HEK293 (cell line): ENCODE results near the gene ARAP1.

Experiments
- CTCF ChIA-PET: fragments of 350-600 bp; formaldehyde crosslinking; extraction: SDS; loops from one replicate; lab custom pipeline; 2021; ENCODE audit warnings: antibody characterized with exemption; lab: Yijun Ruan, JAX
- POLR2A ChIA-PET: fragments of 300-600 bp; formaldehyde crosslinking; extraction: SDS; loops from one replicate; lab custom pipeline; 2020; ENCODE audit warnings: antibody characterized with exemption, inconsistent platforms; lab: Yijun Ruan, JAX
- H3K27ac ChIP-seq: fragments of 200-500 bp; sonication (Bioruptor generic); 2 replicates; pipeline ENCODE4 v1.5.1; 2014; ENCODE audit warnings: low read depth, low read length, control low read depth, inconsistent platforms; ENCODE audit errors: extremely low read depth
- H3K36me3 ChIP-seq, 2 experiments: fragments of 200-500 bp in 1 of 2; sonication (Bioruptor generic) in 1 of 2; 1 replicate in 1 of 2; 2 replicates in 1 of 2; pipeline ENCODE4 v1.5.1; 2014 to 2017; ENCODE audit warnings: inconsistent platforms in 2 of 2, low read length in 2 of 2; ENCODE audit not compliant: control insufficient read depth in 2 of 2, insufficient read depth in 1 of 2
- H3K4me1 ChIP-seq: fragments of 200-500 bp; sonication (Bioruptor generic); 2 replicates; pipeline ENCODE4 v1.5.1; 2014; ENCODE audit warnings: mild to moderate bottlenecking, low read length, inconsistent platforms; ENCODE audit not compliant: control insufficient read depth, insufficient read depth
- H3K4me3 ChIP-seq: 2 replicates; pipeline ENCODE4 v1.5.1; 2011; ENCODE audit warnings: low read depth, mild to moderate bottlenecking, control low read depth, low read length, moderate library complexity
- H3K9me3 ChIP-seq: fragments of 200-500 bp; sonication (Bioruptor generic); 2 replicates; pipeline ENCODE4 v1.5.1; 2014; ENCODE audit warnings: low read depth, low read length, inconsistent platforms; ENCODE audit not compliant: control insufficient read depth, insufficient read depth
- OSR2 ChIP-seq: fragments of 450-650 bp; formaldehyde crosslinking; IDR thresholded peaks from 2 replicates; pipeline ENCODE4 v1.5.1; 2016; ENCODE audit warnings: missing biosample characterization, missing genetic modification characterization
- SCRT1 ChIP-seq: fragments of 450-650 bp; formaldehyde crosslinking; IDR thresholded peaks from 2 replicates; pipeline ENCODE4 v1.5.1; 2016; ENCODE audit warnings: missing biosample characterization, missing genetic modification characterization, borderline replicate concordance
- ZBTB21 ChIP-seq: fragments of 450-650 bp; formaldehyde crosslinking; IDR thresholded peaks from 2 replicates; pipeline ENCODE4 v1.5.1; 2017; ENCODE audit warnings: missing biosample characterization, missing genetic modification characterization
- ZBTB8A ChIP-seq: fragments of 450-650 bp; formaldehyde crosslinking; IDR thresholded peaks from 2 replicates; pipeline ENCODE4 v1.5.1; 2016; ENCODE audit warnings: missing biosample characterization, missing genetic modification characterization
- ZEB2 ChIP-seq: fragments of 450-650 bp; formaldehyde crosslinking; IDR thresholded peaks from 2 replicates; pipeline ENCODE4 v1.5.1; 2016; ENCODE audit warnings: missing biosample characterization, missing genetic modification characterization
- ZNF112 ChIP-seq: fragments of 450-650 bp; formaldehyde crosslinking; IDR thresholded peaks from 2 replicates; pipeline ENCODE4 v1.5.0; 2017; ENCODE audit warnings: missing biosample characterization, missing genetic modification characterization
- ZNF211 ChIP-seq: fragments of 450-650 bp; formaldehyde crosslinking; IDR thresholded peaks from 2 replicates; pipeline ENCODE4 v1.5.1; 2016; ENCODE audit warnings: low read depth, missing biosample characterization, missing genetic modification characterization
- ZNF24 ChIP-seq: fragments of 450-650 bp; formaldehyde crosslinking; IDR thresholded peaks from 2 replicates; pipeline ENCODE4 v1.5.1; 2016; ENCODE audit warnings: missing biosample characterization, missing genetic modification characterization
- ZNF248 ChIP-seq: fragments of 450-650 bp; formaldehyde crosslinking; IDR thresholded peaks from 2 replicates; pipeline ENCODE4 v1.5.1; 2017; ENCODE audit warnings: missing biosample characterization, missing genetic modification characterization
- ZNF274 ChIP-seq, 2 experiments: fragments of 200-500 bp in 1 of 2; fragments of 450-650 bp in 1 of 2; sonication (Bioruptor generic) in 1 of 2; formaldehyde crosslinking in 1 of 2; IDR thresholded peaks; 2 replicates each; pipeline versions ENCODE4 v1.5.1 to v1.6.1; 2014 to 2016; ENCODE audit warnings: borderline replicate concordance in 1 of 2, inconsistent platforms in 1 of 2, low read length in 1 of 2, missing biosample characterization in 1 of 2, missing genetic modification characterization in 1 of 2
- ZNF341 ChIP-seq: fragments of 450-650 bp; formaldehyde crosslinking; IDR thresholded peaks from 2 replicates; pipeline ENCODE4; 2016; ENCODE audit warnings: low read depth, missing biosample characterization, missing genetic modification characterization
- ZNF416 ChIP-seq: fragments of 450-650 bp; formaldehyde crosslinking; IDR thresholded peaks from 2 replicates; pipeline ENCODE4 v1.5.1; 2016; ENCODE audit warnings: missing biosample characterization, missing genetic modification characterization
- ZNF549 ChIP-seq: fragments of 450-650 bp; IDR thresholded peaks from 2 replicates; pipeline ENCODE4 v1.5.1; 2018; ENCODE audit warnings: missing biosample characterization, missing genetic modification characterization, mild to moderate bottlenecking, inconsistent platforms, moderate library complexity
- ZNF560 ChIP-seq: fragments of 450-650 bp; formaldehyde crosslinking; IDR thresholded peaks from 2 replicates; pipeline ENCODE4 v1.5.1; 2017; ENCODE audit warnings: missing biosample characterization, missing genetic modification characterization, borderline replicate concordance
- ZNF585B ChIP-seq: fragments of 450-650 bp; formaldehyde crosslinking; IDR thresholded peaks from 2 replicates; pipeline ENCODE4 v1.5.1; 2016; ENCODE audit warnings: missing biosample characterization, missing genetic modification characterization
- ZNF677 ChIP-seq: fragments of 450-650 bp; IDR thresholded peaks from 2 replicates; pipeline ENCODE4 v1.5.0; 2018; ENCODE audit warnings: missing biosample characterization, mild to moderate bottlenecking, missing genetic modification characterization, moderate library complexity
- ZNF791 ChIP-seq: fragments of 450-650 bp; formaldehyde crosslinking; IDR thresholded peaks from 2 replicates; pipeline ENCODE4 v1.5.1; 2016; ENCODE audit warnings: missing biosample characterization, missing genetic modification characterization
- ZNF843 ChIP-seq: fragments of 450-650 bp; formaldehyde crosslinking; IDR thresholded peaks from 2 replicates; pipeline ENCODE4 v1.5.1; 2016; ENCODE audit warnings: missing biosample characterization, missing genetic modification characterization
- TF ChIP-seq, protein P1 (sequence below): fragments of 450-650 bp; formaldehyde crosslinking; IDR thresholded peaks from 2 replicates; pipeline ENCODE4 v1.5.1; 2016; ENCODE audit warnings: missing biosample characterization, missing genetic modification characterization, low read depth
- TF ChIP-seq, protein P2 (sequence below): fragments of 450-650 bp; formaldehyde crosslinking; conservative IDR thresholded peaks from 2 replicates; pipeline ENCODE4 v1.5.1; 2016; ENCODE audit warnings: low read depth, missing biosample characterization, missing genetic modification characterization
- TF ChIP-seq, protein P3 (sequence below): sonication (generic); formaldehyde crosslinking; IDR thresholded peaks from 2 replicates; pipeline ENCODE4 v1.8.1; 2022; ENCODE audit warnings: mild to moderate bottlenecking, moderate library complexity, missing genetic modification reagents
- TF ChIP-seq, protein P4 (sequence below): fragments of 450-650 bp; formaldehyde crosslinking; IDR thresholded peaks from 2 replicates; pipeline ENCODE4 v1.5.1; 2016; ENCODE audit warnings: missing biosample characterization, missing genetic modification characterization
- TF ChIP-seq, protein P5 (sequence below): fragments of 450-650 bp; formaldehyde crosslinking; IDR thresholded peaks from 2 replicates; pipeline ENCODE4; 2016; ENCODE audit warnings: missing biosample characterization, missing genetic modification characterization
- TF ChIP-seq, protein P6 (sequence below): fragments of 450-650 bp; formaldehyde crosslinking; IDR thresholded peaks from 2 replicates; pipeline ENCODE4 v1.5.1; 2017; ENCODE audit warnings: missing biosample characterization, missing genetic modification characterization
- TF ChIP-seq, protein P7 (sequence below): fragments of 450-650 bp; formaldehyde crosslinking; IDR thresholded peaks from 2 replicates; pipeline ENCODE4 v1.5.1; 2016; ENCODE audit warnings: missing biosample characterization, missing genetic modification characterization

Gene ARAP1

DNA sequence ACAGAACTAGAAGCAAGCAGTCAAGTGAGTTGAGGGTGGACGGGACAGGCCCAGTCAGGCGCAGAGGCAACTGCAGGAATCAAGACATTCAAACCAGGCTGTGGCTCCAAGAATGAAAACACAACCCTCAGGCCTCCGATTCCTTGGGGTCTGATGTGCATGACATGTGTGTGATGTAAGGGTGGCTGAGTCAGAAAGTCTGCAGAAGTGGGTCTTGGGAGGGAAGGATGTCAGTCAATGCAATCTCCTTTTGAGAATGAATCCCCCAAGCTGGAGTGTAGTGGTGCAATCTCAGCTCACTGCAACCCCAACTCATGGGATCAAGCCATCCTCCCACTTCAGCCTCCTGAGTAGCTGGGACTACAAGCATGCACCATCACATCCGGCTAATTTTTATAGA, 62.0 kb downstream of the ARAP1 start (continued):
- TF ChIP-seq, protein P1, sequence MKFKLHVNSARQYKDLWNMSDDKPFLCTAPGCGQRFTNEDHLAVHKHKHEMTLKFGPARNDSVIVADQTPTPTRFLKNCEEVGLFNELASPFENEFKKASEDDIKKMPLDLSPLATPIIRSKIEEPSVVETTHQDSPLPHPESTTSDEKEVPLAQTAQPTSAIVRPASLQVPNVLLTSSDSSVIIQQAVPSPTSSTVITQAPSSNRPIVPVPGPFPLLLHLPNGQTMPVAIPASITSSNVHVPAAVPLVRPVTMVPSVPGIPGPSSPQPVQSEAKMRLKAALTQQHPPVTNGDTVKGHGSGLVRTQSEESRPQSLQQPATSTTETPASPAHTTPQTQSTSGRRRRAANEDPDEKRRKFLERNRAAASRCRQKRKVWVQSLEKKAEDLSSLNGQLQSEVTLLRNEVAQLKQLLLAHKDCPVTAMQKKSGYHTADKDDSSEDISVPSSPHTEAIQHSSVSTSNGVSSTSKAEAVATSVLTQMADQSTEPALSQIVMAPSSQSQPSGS (tag by site-specific recombination): no peak
- TF ChIP-seq, protein P2, sequence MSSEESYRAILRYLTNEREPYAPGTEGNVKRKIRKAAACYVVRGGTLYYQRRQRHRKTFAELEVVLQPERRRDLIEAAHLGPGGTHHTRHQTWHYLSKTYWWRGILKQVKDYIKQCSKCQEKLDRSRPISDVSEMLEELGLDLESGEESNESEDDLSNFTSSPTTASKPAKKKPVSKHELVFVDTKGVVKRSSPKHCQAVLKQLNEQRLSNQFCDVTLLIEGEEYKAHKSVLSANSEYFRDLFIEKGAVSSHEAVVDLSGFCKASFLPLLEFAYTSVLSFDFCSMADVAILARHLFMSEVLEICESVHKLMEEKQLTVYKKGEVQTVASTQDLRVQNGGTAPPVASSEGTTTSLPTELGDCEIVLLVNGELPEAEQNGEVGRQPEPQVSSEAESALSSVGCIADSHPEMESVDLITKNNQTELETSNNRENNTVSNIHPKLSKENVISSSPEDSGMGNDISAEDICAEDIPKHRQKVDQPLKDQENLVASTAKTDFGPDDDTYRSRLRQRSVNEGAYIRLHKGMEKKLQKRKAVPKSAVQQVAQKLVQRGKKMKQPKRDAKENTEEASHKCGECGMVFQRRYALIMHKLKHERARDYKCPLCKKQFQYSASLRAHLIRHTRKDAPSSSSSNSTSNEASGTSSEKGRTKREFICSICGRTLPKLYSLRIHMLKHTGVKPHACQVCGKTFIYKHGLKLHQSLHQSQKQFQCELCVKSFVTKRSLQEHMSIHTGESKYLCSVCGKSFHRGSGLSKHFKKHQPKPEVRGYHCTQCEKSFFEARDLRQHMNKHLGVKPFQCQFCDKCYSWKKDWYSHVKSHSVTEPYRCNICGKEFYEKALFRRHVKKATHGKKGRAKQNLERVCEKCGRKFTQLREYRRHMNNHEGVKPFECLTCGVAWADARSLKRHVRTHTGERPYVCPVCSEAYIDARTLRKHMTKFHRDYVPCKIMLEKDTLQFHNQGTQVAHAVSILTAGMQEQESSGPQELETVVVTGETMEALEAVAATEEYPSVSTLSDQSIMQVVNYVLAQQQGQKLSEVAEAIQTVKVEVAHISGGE (tag by site-specific recombination): no peak
- TF ChIP-seq ZBTB21 (no peak), ZNF791 (tag by site-specific recombination) (no peak), ZNF248 (tag by site-specific recombination) (no peak), SCRT1 (no peak), ZNF211 (tag by site-specific recombination) (no peak), ZNF274 (IDR thresholded peaks at IDR 0.05; ENCODE audit: low read length) (no peak), ZNF274 (tag by site-specific recombination; IDR thresholded peaks at IDR 0.05; ENCODE audit: borderline replicate concordance) (no peak), ZBTB8A (no peak)
- TF ChIP-seq, protein P3, sequence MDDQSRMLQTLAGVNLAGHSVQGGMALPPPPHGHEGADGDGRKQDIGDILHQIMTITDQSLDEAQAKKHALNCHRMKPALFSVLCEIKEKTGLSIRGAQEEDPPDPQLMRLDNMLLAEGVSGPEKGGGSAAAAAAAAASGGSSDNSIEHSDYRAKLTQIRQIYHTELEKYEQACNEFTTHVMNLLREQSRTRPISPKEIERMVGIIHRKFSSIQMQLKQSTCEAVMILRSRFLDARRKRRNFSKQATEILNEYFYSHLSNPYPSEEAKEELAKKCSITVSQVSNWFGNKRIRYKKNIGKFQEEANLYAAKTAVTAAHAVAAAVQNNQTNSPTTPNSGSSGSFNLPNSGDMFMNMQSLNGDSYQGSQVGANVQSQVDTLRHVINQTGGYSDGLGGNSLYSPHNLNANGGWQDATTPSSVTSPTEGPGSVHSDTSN (CRISPR knock-in tag): no peak
- TF ChIP-seq, protein P4, sequence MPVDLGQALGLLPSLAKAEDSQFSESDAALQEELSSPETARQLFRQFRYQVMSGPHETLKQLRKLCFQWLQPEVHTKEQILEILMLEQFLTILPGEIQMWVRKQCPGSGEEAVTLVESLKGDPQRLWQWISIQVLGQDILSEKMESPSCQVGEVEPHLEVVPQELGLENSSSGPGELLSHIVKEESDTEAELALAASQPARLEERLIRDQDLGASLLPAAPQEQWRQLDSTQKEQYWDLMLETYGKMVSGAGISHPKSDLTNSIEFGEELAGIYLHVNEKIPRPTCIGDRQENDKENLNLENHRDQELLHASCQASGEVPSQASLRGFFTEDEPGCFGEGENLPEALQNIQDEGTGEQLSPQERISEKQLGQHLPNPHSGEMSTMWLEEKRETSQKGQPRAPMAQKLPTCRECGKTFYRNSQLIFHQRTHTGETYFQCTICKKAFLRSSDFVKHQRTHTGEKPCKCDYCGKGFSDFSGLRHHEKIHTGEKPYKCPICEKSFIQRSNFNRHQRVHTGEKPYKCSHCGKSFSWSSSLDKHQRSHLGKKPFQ (tag by site-specific recombination): no peak
- TF ChIP-seq, all 188 proteins: peak for 0

DNA sequence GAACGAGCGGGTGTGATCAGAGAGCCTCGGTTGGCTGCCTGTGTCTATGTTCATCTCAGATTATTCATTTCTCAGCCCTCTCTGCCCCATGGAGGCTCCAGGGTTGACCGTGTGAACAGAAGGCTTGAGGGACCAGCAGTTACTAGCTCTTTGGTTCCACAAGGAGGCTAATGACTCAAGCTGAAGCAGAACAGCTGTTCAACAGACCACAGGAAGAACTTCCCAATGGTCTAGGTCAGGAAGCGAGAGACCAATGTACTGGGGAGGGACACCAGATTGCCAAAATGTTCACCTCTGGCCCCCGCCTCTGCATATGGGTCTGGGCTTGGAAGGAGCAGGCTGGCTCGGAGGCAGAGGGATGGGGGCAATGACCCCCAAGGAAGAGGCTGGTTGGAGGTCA, 63.3 kb downstream of the ARAP1 start:
- no peak overlapping the region for H3K27ac ChIP-seq
- no peak for TF ChIP-seq ZNF24 (tag by site-specific recombination)
- TF ChIP-seq, protein P5, sequence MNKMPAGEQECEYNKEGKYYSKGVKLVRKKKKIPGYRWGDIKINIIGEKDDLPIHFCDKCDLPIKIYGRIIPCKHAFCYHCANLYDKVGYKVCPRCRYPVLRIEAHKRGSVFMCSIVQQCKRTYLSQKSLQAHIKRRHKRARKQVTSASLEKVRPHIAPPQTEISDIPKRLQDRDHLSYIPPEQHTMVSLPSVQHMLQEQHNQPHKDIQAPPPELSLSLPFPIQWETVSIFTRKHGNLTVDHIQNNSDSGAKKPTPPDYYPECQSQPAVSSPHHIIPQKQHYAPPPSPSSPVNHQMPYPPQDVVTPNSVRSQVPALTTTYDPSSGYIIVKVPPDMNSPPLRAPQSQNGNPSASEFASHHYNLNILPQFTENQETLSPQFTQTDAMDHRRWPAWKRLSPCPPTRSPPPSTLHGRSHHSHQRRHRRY (tag by site-specific recombination): no peak
- no peak for TF ChIP-seq ZNF843 (tag by site-specific recombination)
- TF ChIP-seq, protein P6, sequence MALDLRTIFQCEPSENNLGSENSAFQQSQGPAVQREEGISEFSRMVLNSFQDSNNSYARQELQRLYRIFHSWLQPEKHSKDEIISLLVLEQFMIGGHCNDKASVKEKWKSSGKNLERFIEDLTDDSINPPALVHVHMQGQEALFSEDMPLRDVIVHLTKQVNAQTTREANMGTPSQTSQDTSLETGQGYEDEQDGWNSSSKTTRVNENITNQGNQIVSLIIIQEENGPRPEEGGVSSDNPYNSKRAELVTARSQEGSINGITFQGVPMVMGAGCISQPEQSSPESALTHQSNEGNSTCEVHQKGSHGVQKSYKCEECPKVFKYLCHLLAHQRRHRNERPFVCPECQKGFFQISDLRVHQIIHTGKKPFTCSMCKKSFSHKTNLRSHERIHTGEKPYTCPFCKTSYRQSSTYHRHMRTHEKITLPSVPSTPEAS: no peak
- TF ChIP-seq ZNF677 (tag by site-specific recombination): no peak
- no peak for TF ChIP-seq ZNF341 (tag by site-specific recombination)
- TF ChIP-seq OSR2 (tag by site-specific recombination): no peak
- TF ChIP-seq ZNF416 (tag by site-specific recombination): no peak
- TF ChIP-seq ZNF549: no peak
- no peak for TF ChIP-seq ZNF560
- TF ChIP-seq, protein P7, sequence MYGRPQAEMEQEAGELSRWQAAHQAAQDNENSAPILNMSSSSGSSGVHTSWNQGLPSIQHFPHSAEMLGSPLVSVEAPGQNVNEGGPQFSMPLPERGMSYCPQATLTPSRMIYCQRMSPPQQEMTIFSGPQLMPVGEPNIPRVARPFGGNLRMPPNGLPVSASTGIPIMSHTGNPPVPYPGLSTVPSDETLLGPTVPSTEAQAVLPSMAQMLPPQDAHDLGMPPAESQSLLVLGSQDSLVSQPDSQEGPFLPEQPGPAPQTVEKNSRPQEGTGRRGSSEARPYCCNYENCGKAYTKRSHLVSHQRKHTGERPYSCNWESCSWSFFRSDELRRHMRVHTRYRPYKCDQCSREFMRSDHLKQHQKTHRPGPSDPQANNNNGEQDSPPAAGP (tag by site-specific recombination): no peak
- no peak for TF ChIP-seq ZNF585B (tag by site-specific recombination)
- no peak for TF ChIP-seq ZEB2 (tag by site-specific recombination)
- no peak for TF ChIP-seq ZNF112

More for the DNA sequence above, 63.3 kb downstream of the ARAP1 start:
- Histone ChIP-seq H3K36me3 (peaks cover 0 to 94% of the 10 kb centered on the region in 2 experiments; a peak in 2 of 3 replicates), H3K4me3 (no peak overlapping the region), H3K4me1 (no peaks in the 10 kb centered on the region), H3K9me3 (no peaks in the 10 kb centered on the region)
- ChIA-PET CTCF (no interaction called here), POLR2A (no interaction called here)
